RWPE2 (cell line): Measurements from ENCODE around the gene ENO3.

Experiments used
- ATAC-seq: fragments of 200-7000 bp; cut with Tn5 transposase; 3 replicates; pipeline ENCODE4 v1.9.1; 2021; ENCODE audit warnings: low read depth
- DNase-seq: peaks from one replicate; pipeline ENCODE4 v3.0.0-alpha.2; 2020; ENCODE audit warnings: low spot score
- H3K27ac ChIP-seq: fragments of 450-650 bp; 2 replicates; pipeline ENCODE4 v1.5.1; 2017; ENCODE audit warnings: mild to moderate bottlenecking; ENCODE audit not compliant: poor library complexity, severe bottlenecking
- H3K27me3 ChIP-seq: fragments of 250-450 bp; sonication (Bioruptor Pico); 2 replicates; pipeline ENCODE4 v1.5.1; 2021; ENCODE audit warnings: mild to moderate bottlenecking, moderate library complexity; ENCODE audit not compliant: insufficient read depth, poor library complexity, severe bottlenecking
- H3K36me3 ChIP-seq: fragments of 250-450 bp; sonication (Bioruptor Pico); 2 replicates; pipeline ENCODE4 v1.5.1; 2020; ENCODE audit warnings: low read depth, mild to moderate bottlenecking, moderate library complexity
- H3K4me1 ChIP-seq: fragments of 250-450 bp; sonication (Bioruptor Pico); 2 replicates; pipeline ENCODE4 v1.5.1; 2021; ENCODE audit warnings: mild to moderate bottlenecking, moderate library complexity; ENCODE audit not compliant: insufficient read depth, poor library complexity, severe bottlenecking
- H3K4me3 ChIP-seq: fragments of 250-450 bp; sonication (Bioruptor Pico); 2 replicates; pipeline ENCODE4 v1.5.1; 2021; ENCODE audit warnings: mild to moderate bottlenecking, moderate library complexity; ENCODE audit not compliant: severe bottlenecking
- H3K9me3 ChIP-seq: fragments of 250-450 bp; sonication (Bioruptor Pico); 2 replicates; pipeline ENCODE4 v1.5.1; 2021; ENCODE audit warnings: mild to moderate bottlenecking, moderate library complexity; ENCODE audit not compliant: severe bottlenecking
- TF ChIP-seq, protein P1 (sequence below): fragments of 450-650 bp; IDR thresholded peaks from one replicate; pipeline ENCODE4 v1.5.1; 2017; ENCODE audit warnings: mild to moderate bottlenecking, moderate library complexity; ENCODE audit not compliant: poor library complexity, severe bottlenecking

ENO3 gene

GRCh38 chr17:4987767-4988567 lies 37.0 kb downstream of the ENO3 start:
- peak; percentile 2 for ATAC-seq
- peaks cover 2% of the 10 kb centered on the region for H3K4me1 ChIP-seq
- peak overlapping the region; percentile 72 for H3K27ac ChIP-seq
- no peak for DNase-seq
- TF ChIP-seq, protein P1, sequence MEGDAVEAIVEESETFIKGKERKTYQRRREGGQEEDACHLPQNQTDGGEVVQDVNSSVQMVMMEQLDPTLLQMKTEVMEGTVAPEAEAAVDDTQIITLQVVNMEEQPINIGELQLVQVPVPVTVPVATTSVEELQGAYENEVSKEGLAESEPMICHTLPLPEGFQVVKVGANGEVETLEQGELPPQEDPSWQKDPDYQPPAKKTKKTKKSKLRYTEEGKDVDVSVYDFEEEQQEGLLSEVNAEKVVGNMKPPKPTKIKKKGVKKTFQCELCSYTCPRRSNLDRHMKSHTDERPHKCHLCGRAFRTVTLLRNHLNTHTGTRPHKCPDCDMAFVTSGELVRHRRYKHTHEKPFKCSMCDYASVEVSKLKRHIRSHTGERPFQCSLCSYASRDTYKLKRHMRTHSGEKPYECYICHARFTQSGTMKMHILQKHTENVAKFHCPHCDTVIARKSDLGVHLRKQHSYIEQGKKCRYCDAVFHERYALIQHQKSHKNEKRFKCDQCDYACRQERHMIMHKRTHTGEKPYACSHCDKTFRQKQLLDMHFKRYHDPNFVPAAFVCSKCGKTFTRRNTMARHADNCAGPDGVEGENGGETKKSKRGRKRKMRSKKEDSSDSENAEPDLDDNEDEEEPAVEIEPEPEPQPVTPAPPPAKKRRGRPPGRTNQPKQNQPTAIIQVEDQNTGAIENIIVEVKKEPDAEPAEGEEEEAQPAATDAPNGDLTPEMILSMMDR, result no peak
- H3K4me3 ChIP-seq, result peak overlapping the region; percentile 77
- H3K27me3 ChIP-seq, result no peaks in the 10 kb centered on the region
- H3K9me3 ChIP-seq, result no peaks in the 10 kb centered on the region
- H3K36me3 ChIP-seq, result peaks cover 23% of the 10 kb centered on the region

DNA sequence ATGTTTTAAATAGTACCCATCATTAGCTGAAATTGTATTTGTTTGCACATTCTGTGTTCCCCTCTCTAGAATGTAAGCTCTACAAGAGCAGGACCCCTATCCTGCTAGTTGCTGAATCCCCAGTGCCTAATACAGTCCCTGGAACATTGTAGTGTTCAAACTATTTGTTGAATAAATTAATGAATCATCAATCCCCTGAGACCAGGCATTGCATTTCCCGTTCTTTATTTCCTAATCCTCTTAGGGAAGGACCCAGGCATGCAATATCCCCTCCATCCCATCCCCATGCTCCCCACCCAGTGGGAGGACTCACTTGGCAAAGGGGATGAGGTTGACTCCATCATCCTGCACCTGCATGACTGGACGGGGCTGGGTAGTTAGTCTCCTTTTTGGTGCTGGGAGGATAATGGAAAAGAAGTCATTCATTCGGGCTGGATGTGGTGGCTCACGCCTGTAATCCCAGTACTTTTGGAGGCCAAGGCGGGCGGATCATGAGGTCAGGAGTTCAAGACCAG lies 43.2 kb downstream of the ENO3 start:
- H3K27me3 ChIP-seq, result no peaks in the 10 kb centered on the region
- H3K36me3 ChIP-seq, result peaks cover 3% of the 10 kb centered on the region; the same call in 1 of the 2 replicates
- H3K4me1 ChIP-seq, result no peaks in the 10 kb centered on the region
- TF ChIP-seq, protein P1, result no peak
- no peaks in the 10 kb centered on the region for H3K9me3 ChIP-seq
- ATAC-seq, result no peak
- DNase-seq, result no peak
- no peak overlapping the region for H3K27ac ChIP-seq
- H3K4me3 ChIP-seq, result no peak overlapping the region

GRCh38 chr17:4997302-4998026 lies 46.5 kb downstream of the ENO3 start, which contains the start of the genes INCA1 and KIF1C:
TSS of gene INCA1 (minus strand) at chr17:4997522. CDS start at chr17:4994437, 3,085 bp downstream.
TSS of gene KIF1C (plus strand) at chr17:4997950. CDS start at chr17:5000247, 2,297 bp downstream.
- TF ChIP-seq, protein P1, result no peak
- ATAC-seq, result peak; percentile 89
- Histone ChIP-seq H3K4me1 (peaks cover 3% of the 10 kb centered on the region), H3K36me3 (peaks cover 33% of the 10 kb centered on the region), H3K27me3 (no peaks in the 10 kb centered on the region), H3K27ac (peak within 1 kb of the TSS; percentile 65), H3K4me3 (peak within 1 kb of the TSS; percentile 87), H3K9me3 (no peaks in the 10 kb centered on the region)
- DNase-seq, result peak; percentile 90

GRCh38 chr17:4998027-4998731 lies 47.3 kb downstream of the ENO3 start:
- peak; percentile 8; the same call in 2 of the 3 replicates for ATAC-seq
- no peak for DNase-seq

More at GRCh38 chr17:4998027-4998731, 47.3 kb downstream of the ENO3 start:
- peak overlapping the region; percentile 87 for H3K4me3 ChIP-seq
- H3K27ac ChIP-seq, result peak overlapping the region; percentile 65
- no peaks in the 10 kb centered on the region for H3K27me3 ChIP-seq
- H3K9me3 ChIP-seq, result no peaks in the 10 kb centered on the region
- peaks cover 3% of the 10 kb centered on the region for H3K4me1 ChIP-seq
- TF ChIP-seq, protein P1, result no peak
- H3K36me3 ChIP-seq, result peaks cover 40% of the 10 kb centered on the region
